ENCODE data around the gene TENT4A.

TENT4A gene

DNA sequence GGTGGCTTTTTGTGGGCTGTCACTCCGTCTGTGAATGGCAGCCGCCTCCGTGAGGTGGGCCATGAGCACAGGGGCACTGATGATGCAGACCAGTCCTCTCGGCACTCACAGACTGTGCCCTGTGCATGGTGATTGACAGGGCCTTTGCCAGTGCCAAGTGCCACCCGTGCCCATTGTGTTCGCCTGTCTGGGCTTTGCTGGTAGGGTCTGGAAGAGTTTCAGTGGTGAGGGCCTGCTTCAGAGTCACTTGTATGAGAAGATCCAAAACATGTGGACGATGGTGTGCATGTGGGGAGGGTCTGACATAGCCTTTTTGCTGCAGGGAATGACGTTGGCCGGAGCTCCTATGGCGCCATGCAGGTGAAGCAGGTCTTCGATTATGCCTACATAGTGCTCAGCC is 34.9 kb downstream of the TENT4A start:
- TF ChIP-seq ZFP30 (CRISPR knock-in tag; IDR thresholded peaks at IDR 0.05) (no peak), RARB (CRISPR knock-in tag; IDR thresholded peaks at IDR 0.05) (no peak), TOX (CRISPR knock-in tag; IDR thresholded peaks at IDR 0.05; ENCODE audit: borderline replicate concordance) (no peak), SNAI2 (CRISPR knock-in tag; IDR thresholded peaks at IDR 0.05) (no peak), TCF4 (CRISPR knock-in tag; IDR thresholded peaks at IDR 0.05; ENCODE audit: borderline replicate concordance) (no peak), OSR1 (CRISPR knock-in tag; IDR thresholded peaks at IDR 0.05) (no peak), PPARA (CRISPR knock-in tag; IDR thresholded peaks at IDR 0.05; ENCODE audit: borderline replicate concordance) (no peak), ZC3H10 (CRISPR knock-in tag; IDR thresholded peaks at IDR 0.05) (no peak), CSDC2 (CRISPR knock-in tag; IDR thresholded peaks at IDR 0.05) (no peak), GLIS3 (CRISPR knock-in tag; IDR thresholded peaks at IDR 0.05) (no peak), ESRRG (CRISPR knock-in tag; IDR thresholded peaks at IDR 0.05) (no peak)
- TF ChIP-seq, protein P1, sequence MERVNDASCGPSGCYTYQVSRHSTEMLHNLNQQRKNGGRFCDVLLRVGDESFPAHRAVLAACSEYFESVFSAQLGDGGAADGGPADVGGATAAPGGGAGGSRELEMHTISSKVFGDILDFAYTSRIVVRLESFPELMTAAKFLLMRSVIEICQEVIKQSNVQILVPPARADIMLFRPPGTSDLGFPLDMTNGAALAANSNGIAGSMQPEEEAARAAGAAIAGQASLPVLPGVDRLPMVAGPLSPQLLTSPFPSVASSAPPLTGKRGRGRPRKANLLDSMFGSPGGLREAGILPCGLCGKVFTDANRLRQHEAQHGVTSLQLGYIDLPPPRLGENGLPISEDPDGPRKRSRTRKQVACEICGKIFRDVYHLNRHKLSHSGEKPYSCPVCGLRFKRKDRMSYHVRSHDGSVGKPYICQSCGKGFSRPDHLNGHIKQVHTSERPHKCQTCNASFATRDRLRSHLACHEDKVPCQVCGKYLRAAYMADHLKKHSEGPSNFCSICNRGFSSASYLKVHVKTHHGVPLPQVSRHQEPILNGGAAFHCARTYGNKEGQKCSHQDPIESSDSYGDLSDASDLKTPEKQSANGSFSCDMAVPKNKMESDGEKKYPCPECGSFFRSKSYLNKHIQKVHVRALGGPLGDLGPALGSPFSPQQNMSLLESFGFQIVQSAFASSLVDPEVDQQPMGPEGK (CRISPR knock-in tag; IDR thresholded peaks at IDR 0.05; ENCODE audit: borderline replicate concordance), result no peak
- TF ChIP-seq, protein P2, sequence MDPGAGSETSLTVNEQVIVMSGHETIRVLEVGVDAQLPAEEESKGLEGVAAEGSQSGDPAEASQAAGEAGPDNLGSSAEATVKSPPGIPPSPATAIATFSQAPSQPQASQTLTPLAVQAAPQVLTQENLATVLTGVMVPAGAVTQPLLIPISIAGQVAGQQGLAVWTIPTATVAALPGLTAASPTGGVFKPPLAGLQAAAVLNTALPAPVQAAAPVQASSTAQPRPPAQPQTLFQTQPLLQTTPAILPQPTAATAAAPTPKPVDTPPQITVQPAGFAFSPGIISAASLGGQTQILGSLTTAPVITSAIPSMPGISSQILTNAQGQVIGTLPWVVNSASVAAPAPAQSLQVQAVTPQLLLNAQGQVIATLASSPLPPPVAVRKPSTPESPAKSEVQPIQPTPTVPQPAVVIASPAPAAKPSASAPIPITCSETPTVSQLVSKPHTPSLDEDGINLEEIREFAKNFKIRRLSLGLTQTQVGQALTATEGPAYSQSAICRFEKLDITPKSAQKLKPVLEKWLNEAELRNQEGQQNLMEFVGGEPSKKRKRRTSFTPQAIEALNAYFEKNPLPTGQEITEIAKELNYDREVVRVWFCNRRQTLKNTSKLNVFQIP (CRISPR knock-in tag; IDR thresholded peaks at IDR 0.05; ENCODE audit: borderline replicate concordance, low read depth), result no peak
- TF ChIP-seq, protein P3, sequence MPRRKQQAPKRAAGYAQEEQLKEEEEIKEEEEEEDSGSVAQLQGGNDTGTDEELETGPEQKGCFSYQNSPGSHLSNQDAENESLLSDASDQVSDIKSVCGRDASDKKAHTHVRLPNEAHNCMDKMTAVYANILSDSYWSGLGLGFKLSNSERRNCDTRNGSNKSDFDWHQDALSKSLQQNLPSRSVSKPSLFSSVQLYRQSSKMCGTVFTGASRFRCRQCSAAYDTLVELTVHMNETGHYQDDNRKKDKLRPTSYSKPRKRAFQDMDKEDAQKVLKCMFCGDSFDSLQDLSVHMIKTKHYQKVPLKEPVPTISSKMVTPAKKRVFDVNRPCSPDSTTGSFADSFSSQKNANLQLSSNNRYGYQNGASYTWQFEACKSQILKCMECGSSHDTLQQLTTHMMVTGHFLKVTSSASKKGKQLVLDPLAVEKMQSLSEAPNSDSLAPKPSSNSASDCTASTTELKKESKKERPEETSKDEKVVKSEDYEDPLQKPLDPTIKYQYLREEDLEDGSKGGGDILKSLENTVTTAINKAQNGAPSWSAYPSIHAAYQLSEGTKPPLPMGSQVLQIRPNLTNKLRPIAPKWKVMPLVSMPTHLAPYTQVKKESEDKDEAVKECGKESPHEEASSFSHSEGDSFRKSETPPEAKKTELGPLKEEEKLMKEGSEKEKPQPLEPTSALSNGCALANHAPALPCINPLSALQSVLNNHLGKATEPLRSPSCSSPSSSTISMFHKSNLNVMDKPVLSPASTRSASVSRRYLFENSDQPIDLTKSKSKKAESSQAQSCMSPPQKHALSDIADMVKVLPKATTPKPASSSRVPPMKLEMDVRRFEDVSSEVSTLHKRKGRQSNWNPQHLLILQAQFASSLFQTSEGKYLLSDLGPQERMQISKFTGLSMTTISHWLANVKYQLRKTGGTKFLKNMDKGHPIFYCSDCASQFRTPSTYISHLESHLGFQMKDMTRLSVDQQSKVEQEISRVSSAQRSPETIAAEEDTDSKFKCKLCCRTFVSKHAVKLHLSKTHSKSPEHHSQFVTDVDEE (CRISPR knock-in tag; IDR thresholded peaks at IDR 0.05), result no peak
- TF ChIP-seq, protein P4, sequence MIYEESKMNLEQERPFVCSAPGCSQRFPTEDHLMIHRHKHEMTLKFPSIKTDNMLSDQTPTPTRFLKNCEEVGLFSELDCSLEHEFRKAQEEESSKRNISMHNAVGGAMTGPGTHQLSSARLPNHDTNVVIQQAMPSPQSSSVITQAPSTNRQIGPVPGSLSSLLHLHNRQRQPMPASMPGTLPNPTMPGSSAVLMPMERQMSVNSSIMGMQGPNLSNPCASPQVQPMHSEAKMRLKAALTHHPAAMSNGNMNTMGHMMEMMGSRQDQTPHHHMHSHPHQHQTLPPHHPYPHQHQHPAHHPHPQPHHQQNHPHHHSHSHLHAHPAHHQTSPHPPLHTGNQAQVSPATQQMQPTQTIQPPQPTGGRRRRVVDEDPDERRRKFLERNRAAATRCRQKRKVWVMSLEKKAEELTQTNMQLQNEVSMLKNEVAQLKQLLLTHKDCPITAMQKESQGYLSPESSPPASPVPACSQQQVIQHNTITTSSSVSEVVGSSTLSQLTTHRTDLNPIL (CRISPR knock-in tag; IDR thresholded peaks at IDR 0.05; ENCODE audit: low read depth), result no peak
- no peak for ATAC-seq

DNA sequence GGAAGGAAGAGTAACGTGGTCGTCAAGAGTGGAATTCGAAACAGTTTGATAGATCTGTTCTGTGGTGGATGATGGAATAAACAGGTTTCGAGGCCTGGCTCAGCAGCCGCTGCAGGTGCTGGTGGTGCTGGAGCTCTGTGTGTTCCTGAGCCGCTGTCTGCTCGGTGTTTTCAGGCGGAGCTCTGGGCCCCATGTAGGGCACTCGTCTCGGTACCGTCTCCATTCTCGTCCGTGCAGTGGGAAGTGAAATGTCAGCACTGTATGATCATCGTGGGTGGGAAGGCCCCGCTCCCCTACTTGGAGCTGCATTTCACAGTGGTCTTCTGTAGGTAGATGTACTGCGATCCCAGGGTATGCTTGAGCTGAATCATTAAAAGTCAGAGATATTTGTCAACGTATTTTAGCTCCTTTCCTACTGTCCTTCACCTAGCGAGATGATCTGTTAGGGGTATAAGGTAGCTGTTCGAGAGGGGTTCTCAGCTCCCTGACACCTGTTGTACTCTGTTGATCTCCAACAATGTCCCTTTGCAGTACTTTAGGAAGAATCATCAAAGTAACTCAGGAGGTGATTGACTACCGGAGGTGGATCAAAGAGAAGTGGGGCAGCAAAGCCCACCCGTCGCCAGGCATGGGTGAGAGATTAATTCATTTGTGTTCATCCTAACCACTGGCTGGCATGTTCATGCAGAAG is 35.9 kb downstream of the TENT4A start:
- no peak for ATAC-seq

More for the DNA sequence above, 35.9 kb downstream of the TENT4A start:
- TF ChIP-seq TOX (CRISPR knock-in tag; IDR thresholded peaks at IDR 0.05; ENCODE audit: borderline replicate concordance) (no peak), ZC3H10 (CRISPR knock-in tag; IDR thresholded peaks at IDR 0.05) (no peak), OSR1 (CRISPR knock-in tag; IDR thresholded peaks at IDR 0.05) (no peak), CSDC2 (CRISPR knock-in tag; IDR thresholded peaks at IDR 0.05) (no peak), ZFP30 (CRISPR knock-in tag; IDR thresholded peaks at IDR 0.05) (no peak), ARNTL (CRISPR knock-in tag; IDR thresholded peaks at IDR 0.05; ENCODE audit: borderline replicate concordance, low read depth) (no peak), ZNF8 (CRISPR knock-in tag; IDR thresholded peaks at IDR 0.05) (no peak), ZFP3 (CRISPR knock-in tag; IDR thresholded peaks at IDR 0.05) (no peak), RARB (CRISPR knock-in tag; IDR thresholded peaks at IDR 0.05) (no peak), BACH2 (CRISPR knock-in tag; IDR thresholded peaks at IDR 0.05; ENCODE audit: borderline replicate concordance) (no peak)
- TF ChIP-seq, protein P2 (CRISPR knock-in tag; IDR thresholded peaks at IDR 0.05; ENCODE audit: borderline replicate concordance, low read depth), result no peak
- TF ChIP-seq, protein P4 (CRISPR knock-in tag; IDR thresholded peaks at IDR 0.05; ENCODE audit: low read depth), result no peak
- TF ChIP-seq, protein P3 (CRISPR knock-in tag; IDR thresholded peaks at IDR 0.05), result no peak
- TF ChIP-seq, protein P1 (CRISPR knock-in tag; IDR thresholded peaks at IDR 0.05; ENCODE audit: borderline replicate concordance), result no peak
